Anterior cingulate cortex (tissue), 58 donors: ENCODE data around the gene UBE2E1.

Experiments used
- DNase-seq, 58 donors: peaks; one replicate each; lab custom pipeline; 2025; lab: John Stamatoyannopoulos, UW

UBE2E1 gene

DNA sequence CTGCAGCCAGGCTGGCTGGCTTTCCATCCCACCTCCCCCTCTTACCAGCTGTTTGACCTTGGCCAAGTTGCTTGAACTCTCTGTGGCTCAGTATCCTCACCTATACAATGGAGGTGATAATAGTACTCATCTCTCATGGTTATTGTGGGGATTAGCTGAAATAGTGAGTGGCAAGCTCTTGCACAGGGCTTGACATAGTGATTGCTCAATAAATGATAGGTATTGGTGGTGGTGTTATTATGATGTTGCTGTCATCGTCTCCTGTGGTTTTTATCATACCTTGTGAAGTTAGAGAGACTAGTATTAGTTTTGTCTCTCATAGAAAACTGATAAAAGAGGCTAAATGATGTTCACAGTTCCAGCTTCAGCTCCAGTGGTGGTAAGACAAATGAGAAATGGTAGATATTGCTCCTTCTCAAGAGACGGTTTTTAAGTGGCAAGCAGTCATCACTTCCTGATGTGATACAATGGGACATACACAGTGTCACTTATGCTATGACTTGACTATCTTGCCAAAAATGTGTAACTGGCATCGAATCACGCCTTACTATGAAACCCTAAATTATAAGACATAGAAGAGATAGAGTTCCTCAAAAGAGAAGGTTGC is 12.1 kb upstream of the UBE2E1 start:
- DNase-seq: no peak

DNA sequence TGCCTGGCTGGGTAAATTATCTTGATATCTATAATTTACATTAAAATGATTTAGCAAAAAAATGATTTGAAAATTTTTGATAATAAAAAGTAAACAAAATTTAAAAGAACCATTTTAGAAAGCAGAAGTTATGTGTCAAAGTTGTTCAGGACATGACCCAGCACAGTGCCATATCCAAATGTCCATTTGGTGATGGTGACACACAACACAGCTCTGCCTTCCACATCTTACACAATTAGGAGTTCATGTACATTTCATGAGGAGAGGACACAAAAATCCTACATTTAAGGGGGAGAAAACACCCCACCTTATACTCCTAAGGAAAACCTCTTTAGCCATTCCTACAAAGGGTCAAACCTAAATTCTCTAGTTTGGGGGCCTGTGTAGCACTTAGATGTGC is 10.7 kb upstream of the UBE2E1 start:
- DNase-seq: no peak

- no peak for DNase-seq
Measured at GRCh38 chr3:23796518-23796917, 9.2 kb upstream of the UBE2E1 start.

DNA sequence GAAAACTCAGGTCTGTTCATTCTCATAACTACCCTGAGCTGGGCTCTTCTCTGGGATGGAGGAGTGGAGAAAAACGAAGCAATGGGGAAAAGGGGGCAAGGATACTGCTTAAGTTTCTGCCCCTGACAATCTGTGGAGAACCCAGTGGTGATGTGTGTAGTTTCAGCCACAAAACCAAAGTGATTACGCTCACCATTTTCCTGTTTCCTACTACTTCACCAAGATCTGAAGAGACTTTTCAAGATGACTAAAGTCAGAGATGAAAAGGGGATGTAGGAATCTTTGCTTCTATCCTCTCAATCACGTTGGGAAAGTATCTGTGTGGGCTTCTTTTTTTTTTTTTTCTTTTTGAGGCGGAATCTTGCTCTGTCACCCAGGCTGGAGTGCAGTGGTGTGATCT is 8.3 kb upstream of the UBE2E1 start:
- no peak for DNase-seq

DNA sequence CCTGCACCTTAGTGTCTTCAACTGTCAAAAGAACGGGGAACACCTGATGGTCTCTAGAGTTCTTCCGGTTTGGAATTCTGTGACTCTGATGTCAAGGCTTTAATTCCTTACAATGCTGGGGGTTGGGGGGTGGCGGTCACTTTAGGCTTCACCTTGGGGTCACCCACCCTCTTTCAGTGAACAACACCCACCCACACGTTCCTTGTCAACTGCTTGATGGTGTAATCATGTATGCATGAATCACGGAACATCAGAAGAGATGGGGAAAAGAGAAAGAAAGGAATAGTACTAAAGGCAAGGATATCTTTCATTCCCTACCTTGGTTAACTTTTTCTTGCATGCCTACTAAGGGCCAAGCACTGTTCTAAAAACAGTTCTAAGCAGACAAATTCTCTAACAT is 7.3 kb upstream of the UBE2E1 start:
- no peak for DNase-seq

- DNase-seq: no peak
Measured at GRCh38 chr3:23798876-23799275, 6.9 kb upstream of the UBE2E1 start.

- peak in 1 of 58 donors; percentile 25 for DNase-seq
Measured at GRCh38 chr3:23800731-23801130, 5.0 kb upstream of the UBE2E1 start.

DNA sequence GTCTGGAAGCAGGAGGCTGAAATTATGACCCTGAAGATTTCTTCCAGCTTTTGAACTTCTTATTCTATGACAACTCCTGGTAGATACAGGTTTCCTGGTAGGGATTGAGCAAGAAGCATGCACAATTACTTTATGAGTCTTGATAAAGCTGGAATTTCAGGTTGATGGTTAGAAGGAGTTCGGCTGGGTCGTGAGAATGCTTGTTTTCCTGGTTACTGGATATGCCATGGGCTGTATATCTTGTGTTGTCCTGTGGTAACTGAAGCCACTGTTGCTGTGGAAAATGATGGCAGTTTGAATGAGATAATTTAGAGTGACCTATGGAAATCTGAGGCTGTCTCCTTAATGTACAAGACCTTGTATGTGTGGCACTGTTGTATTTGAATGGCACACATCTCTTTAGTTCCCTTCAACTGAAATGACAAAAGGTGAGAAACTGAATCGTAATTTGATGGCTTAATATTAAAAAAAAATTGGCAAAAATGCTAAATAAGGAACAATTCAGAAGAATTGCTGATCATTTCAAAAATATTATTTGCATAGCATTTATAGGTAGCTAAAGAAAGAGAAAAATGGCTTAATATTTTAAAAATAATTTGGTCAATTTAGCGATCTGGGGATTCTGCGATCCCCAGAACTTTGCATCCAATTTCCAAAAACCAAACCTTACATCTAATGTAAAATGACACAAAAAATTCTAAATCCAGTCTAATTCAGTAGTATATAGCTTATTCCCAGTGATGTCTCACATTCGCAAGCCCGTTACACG is 1.1 kb upstream of the UBE2E1 start:
- DNase-seq: no peak

- no peak for DNase-seq
Measured at GRCh38 chr3:23805210-23805632, 534 bp upstream of the UBE2E1 start.

DNA sequence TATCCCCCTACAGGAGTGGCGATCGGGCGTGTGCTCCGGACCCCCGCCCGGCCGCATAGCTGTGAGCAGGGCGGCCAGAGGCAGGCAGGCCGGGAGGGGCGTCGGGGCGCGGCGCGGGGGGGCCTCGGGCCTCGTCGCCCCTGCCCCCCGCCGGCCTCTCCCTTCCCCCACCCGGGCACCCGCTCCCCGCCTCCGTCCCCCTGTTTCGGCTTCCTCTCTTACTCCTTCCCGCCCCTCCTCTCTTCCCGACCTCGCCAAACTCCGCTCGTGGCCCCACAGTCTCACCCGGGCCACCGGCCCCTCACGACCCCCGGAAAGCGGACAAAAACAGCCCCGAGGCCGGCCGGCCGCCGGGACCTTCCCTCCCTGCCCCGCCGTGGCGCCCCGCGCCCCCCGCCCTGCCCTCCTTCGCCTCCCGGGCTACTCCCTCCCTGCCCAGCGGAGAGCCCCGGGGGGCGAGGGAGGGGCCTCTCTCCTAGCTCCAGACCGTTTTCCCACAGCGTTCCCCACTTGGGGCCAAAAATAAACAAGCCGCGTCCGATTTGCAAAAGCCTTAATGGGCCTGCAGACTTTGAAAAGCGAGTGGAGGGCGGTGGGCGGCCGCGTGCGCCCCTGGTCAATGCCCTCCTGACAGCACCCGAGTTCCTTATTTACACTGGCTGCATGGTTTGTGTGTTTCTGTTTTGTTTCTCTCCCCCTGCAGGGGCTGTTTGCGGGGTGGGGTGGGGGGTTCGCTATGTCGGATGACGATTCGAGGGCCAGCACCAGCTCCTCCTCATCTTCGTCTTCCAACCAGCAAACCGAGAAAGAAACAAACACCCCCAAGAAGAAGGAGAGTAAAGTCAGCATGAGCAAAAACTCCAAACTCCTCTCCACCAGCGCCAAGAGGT is 1.0 kb downstream of the UBE2E1 start:
- DNase-seq: peak in 31 of 58 donors; percentile 7 to 61 (median 31)

GRCh38 chr3:23807424-23808015 is 1.8 kb downstream of the UBE2E1 start:
- DNase-seq: no peak

DNA sequence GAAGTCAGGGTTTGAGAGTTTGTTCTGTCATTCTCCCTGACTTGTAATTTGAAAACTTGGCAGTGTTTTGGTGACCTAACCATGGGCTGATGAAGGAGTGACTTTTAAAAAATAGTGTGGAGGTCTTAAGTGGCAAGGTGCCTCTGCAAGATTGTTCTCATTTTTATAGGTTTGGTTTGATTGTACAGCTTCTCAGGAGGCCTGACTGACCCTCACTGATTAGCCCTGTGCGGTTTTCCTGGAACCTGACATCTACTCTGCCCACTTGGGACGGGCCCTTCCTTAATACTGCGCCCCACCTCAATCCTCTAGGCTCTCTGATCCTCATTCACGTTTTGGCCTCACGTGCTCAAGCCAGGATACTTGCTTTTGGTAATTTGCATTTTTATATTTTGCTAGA is 2.8 kb downstream of the UBE2E1 start:
- DNase-seq: no peak

GRCh38 chr3:23809294-23809693 is 3.5 kb downstream of the UBE2E1 start:
- DNase-seq: no peak

- DNase-seq: no peak
Measured at GRCh38 chr3:23809840-23810342, 4.1 kb downstream of the UBE2E1 start.

DNA sequence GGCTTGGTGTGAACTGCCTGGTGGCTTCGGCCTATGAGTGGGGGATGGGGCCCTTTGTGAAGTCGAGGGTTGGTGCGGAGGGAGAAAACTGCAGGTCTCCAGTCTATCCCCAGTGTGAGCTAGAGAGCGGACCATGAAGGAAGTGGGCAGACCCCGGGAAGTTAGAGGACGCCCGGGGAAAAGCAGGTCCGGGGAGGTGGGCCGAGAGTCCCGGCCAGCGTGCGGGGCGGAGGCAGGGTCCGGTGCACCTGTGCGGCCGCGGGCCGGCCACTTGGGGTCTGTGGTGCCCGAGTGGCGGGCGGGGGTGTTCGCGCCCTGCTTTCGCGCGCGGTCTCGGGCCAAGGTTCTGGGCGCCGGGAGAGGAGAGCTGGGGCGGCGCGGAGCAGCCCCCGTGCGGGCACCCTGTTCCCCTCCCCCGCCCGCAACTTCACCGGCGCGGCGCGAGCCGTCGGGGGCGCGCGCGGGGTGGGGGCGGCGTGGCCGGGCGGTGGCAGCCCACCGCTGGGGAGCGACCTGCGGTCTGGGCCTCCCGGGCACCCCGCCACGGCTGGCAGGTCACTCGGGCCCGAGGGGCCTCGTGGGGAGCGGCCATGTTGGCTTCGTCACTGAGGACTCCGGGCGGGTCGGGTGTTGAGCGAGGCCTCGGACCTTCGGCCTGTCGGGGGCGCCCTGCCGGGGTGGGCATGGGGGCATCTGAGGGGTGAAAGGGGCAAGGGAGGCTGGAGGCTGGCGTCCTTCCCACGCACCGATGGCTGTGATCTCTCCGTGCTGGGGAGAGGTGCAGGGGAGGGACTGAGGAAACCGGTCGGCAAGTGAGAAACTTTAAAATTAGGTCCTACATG is 4.8 kb downstream of the UBE2E1 start:
- peak in 44 of 58 donors; percentile 10 to 68 (median 40) for DNase-seq

DNA sequence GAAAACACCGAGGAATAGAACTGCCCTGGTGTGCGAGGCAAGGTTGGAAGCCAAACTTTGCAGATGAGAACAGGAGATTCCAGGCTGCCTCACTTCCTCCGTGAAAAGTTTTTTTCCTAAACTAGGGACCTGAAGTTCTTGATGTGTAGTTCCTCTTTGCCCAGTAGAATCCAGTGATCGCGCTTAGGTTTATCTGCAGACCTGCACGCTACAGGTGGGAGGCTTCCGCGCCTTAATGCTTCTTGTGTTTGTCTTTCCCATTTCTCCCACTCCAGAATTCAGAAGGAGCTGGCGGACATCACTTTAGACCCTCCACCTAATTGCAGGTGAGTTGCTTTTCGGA is 5.4 kb downstream of the UBE2E1 start:
- no peak for DNase-seq

DNA sequence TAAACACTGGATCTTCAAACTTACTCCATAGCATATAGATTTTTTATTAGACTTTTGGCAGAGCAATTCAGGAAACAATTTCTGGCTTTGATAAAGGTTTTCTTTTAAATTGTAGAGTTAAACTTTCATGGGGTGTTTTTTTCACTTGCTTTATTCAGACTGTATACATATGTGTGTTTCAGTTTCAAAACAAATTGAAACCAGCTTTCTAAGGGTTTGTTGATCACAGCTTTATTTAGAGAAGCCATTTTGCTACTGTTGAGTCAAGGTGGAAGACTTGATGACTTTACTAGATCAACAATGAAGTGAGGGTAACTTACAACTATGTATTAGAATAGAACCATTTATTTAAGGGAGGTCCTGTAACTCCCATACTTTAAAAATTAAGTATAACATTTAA is 6.2 kb downstream of the UBE2E1 start:
- no peak for DNase-seq

GRCh38 chr3:23815879-23816278 is 10.1 kb downstream of the UBE2E1 start:
- no peak for DNase-seq

DNA sequence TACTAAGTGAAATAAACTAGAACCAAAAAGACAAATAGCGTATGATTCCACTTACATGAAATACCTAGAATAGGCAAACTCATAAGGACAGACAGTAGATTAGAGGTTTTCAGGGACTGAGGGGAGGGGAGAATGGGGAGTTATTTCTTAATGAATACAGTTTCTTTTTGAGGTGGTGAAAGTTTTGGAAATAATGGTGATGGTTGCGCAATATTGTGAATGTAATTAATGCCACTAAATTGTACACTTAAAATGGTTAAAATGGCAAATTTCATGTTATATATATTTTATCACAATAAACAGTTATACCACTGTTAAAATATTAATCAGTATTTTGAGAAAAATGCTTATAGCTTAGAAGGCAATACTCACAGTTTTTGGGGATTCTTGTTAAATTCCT is 11.0 kb downstream of the UBE2E1 start:
- DNase-seq: no peak
